ENCODE data around the gene AP3M1.

Gene AP3M1

GRCh38 chr10:74114041-74114448 lies 36.6 kb downstream of the AP3M1 start:
- TF ChIP-seq, protein P1, sequence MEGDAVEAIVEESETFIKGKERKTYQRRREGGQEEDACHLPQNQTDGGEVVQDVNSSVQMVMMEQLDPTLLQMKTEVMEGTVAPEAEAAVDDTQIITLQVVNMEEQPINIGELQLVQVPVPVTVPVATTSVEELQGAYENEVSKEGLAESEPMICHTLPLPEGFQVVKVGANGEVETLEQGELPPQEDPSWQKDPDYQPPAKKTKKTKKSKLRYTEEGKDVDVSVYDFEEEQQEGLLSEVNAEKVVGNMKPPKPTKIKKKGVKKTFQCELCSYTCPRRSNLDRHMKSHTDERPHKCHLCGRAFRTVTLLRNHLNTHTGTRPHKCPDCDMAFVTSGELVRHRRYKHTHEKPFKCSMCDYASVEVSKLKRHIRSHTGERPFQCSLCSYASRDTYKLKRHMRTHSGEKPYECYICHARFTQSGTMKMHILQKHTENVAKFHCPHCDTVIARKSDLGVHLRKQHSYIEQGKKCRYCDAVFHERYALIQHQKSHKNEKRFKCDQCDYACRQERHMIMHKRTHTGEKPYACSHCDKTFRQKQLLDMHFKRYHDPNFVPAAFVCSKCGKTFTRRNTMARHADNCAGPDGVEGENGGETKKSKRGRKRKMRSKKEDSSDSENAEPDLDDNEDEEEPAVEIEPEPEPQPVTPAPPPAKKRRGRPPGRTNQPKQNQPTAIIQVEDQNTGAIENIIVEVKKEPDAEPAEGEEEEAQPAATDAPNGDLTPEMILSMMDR (IDR thresholded peaks at IDR 0.05; ENCODE audit: control insufficient read depth, extremely low read depth, insufficient read depth) = no peak
- no peak overlapping the region for H3K4me3 ChIP-seq (ENCODE audit: low read depth, low read length)
- no peak for DNase-seq (ENCODE audit: low read depth)

- DNase-seq (ENCODE audit: low read depth) = no peak
- TF ChIP-seq, protein P1 (IDR thresholded peaks at IDR 0.05; ENCODE audit: control insufficient read depth, extremely low read depth, insufficient read depth) = no peak
- H3K4me3 ChIP-seq (ENCODE audit: low read depth, low read length) = no peak overlapping the region
Measured at GRCh38 chr10:74113546-74113945, 37.1 kb downstream of the AP3M1 start.

GRCh38 chr10:74111799-74112198 lies 38.8 kb downstream of the AP3M1 start:
- TF ChIP-seq, protein P1 (IDR thresholded peaks at IDR 0.05; ENCODE audit: control insufficient read depth, extremely low read depth, insufficient read depth) = no peak
- DNase-seq (ENCODE audit: low read depth) = no peak
- H3K4me3 ChIP-seq (ENCODE audit: low read depth, low read length) = no peak overlapping the region

- TF ChIP-seq, protein P1 (IDR thresholded peaks at IDR 0.05; ENCODE audit: control insufficient read depth, extremely low read depth, insufficient read depth) = no peak
- no peak for DNase-seq (ENCODE audit: low read depth)
- no peak overlapping the region for H3K4me3 ChIP-seq (ENCODE audit: low read depth, low read length)
Measured at GRCh38 chr10:74110120-74110519, 40.5 kb downstream of the AP3M1 start.

GRCh38 chr10:74109452-74109851 lies 41.2 kb downstream of the AP3M1 start:
- DNase-seq (ENCODE audit: low read depth) = no peak
- TF ChIP-seq, protein P1 (IDR thresholded peaks at IDR 0.05; ENCODE audit: control insufficient read depth, extremely low read depth, insufficient read depth) = no peak

DNA sequence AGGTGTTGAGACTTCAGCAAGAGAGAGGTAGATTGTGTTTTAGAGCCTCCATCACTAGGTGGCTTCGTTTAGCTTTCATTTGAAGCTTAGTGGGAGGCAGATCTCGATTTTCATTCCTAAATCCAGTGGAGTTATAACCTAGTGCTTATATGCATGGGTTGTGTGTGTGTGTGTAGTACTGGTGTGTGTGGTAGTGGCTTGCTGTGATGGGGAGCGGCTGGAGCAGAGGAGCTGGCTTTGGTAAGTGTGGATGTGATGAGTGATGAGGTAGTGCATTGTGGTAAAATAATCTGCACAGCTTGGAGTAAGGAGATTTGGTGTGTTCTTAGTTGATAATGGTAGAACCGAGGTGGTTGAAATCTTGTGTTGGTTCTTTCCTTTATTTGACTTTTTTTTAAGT lies 43.2 kb downstream of the AP3M1 start:
- H3K4me3 ChIP-seq (ENCODE audit: low read depth, low read length) = no peak overlapping the region
- TF ChIP-seq, protein P1 (IDR thresholded peaks at IDR 0.05; ENCODE audit: control insufficient read depth, extremely low read depth, insufficient read depth) = no peak
- DNase-seq (ENCODE audit: low read depth) = no peak

More at GRCh38 chr10:74109452-74109851, 41.2 kb downstream of the AP3M1 start:
- H3K4me3 ChIP-seq (ENCODE audit: low read depth, low read length) = no peak overlapping the region

- TF ChIP-seq, protein P1 (IDR thresholded peaks at IDR 0.05; ENCODE audit: control insufficient read depth, extremely low read depth, insufficient read depth) = no peak
- no peak for DNase-seq (ENCODE audit: low read depth)
- no peak overlapping the region for H3K4me3 ChIP-seq (ENCODE audit: low read depth, low read length)
Measured at GRCh38 chr10:74104996-74105395, 45.6 kb downstream of the AP3M1 start.

Measured in LNCaP clone FGC (cell line).